AG08396 (cell line): ENCODE results near the gene ABCA2.

Experiments used
- DNase-seq: peaks from one replicate; pipeline ENCODE4 v3.0.0; 2012; ENCODE audit warnings: low spot score, mixed read lengths

The ABCA2 gene

GRCh38 chr9:136964171-136964689 lies 63.8 kb downstream of the ABCA2 start:
- DNase-seq = no peak

GRCh38 chr9:136963751-136964150 lies 64.3 kb downstream of the ABCA2 start:
- DNase-seq = no peak

DNA sequence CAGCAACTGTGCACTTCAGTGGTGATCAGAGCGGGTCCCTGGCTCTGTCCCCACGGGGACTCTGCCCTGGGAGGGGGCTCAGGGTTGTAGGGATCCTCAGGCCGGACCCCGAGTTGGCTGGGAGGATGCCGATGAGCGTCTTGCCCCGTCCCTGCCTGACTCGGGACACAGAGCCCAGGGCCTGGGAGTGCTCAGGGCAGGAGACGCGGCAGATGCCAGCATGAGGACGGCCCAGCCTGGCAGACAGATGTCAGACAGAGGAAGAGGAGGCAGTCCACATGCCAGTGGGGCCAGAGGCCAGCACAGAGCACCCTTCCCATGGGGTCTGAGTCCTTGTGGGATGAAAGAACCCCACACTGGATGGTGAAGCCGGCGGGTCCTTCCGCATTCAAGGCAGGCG lies 64.7 kb downstream of the ABCA2 start:
- no peak for DNase-seq

GRCh38 chr9:136962701-136963248 lies 65.3 kb downstream of the ABCA2 start:
- no peak for DNase-seq

DNA sequence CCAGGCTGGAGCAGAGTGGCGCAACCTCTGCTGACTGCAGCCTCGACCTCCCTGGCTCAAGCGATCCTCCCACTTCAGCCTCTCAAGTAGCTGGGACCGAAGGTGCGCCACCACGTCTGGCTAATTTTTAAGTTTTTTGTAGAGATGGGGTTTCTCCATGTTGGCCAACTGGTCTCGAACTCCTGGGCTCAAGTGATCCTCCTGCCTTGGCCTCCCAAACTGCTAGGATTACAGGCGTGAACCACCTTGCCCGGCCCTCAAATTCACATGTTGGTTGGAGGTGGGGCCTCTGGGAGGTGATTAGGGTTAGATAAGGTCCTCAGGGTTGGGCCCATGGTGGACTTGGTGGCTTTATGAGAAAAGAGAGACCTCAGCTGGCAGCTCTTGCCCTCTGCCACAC lies 65.9 kb downstream of the ABCA2 start:
- DNase-seq = no peak

DNA sequence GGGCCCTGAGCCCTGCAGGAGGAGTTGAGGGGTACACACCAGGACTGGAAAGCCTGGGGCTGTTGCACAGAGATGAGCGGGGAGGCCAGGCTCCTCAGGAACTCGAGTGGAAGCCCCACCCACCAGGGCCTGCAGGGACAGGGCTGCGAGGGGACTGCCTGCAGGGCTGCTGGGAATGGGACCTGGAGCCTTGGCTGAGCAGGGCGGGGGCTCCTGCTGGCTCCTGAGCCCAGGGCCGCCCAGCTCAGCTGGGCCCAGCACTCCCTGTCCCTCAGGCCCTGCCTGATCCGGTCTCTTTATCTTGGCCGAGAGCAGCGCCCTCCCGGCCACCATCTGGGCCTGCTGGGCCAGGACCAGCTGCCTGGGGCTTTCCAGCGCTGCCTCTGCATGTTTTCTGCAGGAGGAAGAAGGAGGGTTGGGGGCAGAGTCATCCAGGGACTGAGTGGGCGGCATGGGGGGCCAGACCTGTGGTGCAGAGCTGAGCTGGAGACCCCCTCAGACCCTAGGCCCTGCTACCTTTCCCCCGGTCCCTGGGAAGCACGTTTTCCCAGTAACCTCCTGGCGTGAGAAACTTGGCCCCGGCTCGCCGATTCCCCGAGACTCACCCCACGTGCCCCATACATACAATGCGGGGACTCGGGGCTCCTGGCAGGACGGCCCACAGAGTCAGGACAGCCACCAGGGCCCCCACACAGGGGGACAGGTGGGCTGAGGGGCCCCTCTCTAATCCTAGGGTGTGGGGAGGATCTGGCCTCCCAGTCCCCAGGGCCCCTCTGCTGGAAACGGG lies 66.6 kb downstream of the ABCA2 start:
- DNase-seq = no peak

DNA sequence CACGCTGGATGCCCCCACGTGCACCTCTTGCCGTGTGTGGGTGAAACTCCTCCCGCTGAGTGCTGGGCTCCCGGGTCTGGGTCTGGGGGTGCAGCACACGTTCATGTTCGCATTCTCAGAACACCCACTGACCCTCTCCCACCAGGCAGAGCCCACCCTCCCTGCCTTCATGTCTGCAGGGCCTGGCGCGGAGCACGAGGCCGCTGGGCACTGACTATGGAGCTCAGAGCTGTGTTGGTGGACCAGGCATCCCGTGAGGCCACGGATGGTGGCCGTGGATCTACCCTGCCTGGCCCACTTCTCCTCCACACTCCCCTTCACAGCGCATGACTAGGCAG lies 67.1 kb downstream of the ABCA2 start:
- DNase-seq = no peak

DNA sequence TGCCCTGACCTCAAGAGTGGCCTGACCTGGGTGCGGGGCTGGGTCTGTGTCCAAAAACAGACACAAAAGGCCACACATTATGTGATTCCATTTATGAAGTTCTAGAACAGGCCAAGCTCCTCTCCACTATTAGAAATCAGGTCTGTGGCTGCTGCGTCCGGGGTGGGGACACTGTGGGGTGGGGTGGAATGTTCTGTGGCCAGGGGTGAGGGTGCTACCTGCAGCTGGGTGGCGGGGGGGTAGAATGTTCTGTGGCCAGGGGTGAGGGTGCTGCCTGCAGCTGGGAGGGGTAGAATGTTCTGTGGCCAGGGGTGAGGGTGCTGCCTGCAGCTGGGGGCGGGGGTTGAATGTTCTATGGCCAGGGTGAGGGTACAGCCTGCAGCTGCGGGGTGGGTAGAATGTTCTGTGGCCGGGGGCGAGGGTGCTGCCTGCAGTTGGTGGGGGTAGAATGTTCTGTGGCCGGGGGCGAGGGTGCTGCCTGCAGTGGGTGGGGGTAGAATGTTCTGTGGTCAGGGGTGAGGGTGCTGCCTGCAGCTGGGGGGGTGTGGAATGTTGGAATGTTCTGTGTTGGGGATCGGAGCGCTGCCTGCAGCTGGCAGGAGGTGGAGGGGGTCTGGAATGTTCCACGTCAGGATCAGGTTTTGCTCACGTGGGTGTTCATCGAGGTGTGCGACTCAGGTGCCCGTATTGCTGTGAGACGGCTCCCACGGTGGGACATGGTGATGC lies 67.7 kb downstream of the ABCA2 start:
- no peak for DNase-seq

DNA sequence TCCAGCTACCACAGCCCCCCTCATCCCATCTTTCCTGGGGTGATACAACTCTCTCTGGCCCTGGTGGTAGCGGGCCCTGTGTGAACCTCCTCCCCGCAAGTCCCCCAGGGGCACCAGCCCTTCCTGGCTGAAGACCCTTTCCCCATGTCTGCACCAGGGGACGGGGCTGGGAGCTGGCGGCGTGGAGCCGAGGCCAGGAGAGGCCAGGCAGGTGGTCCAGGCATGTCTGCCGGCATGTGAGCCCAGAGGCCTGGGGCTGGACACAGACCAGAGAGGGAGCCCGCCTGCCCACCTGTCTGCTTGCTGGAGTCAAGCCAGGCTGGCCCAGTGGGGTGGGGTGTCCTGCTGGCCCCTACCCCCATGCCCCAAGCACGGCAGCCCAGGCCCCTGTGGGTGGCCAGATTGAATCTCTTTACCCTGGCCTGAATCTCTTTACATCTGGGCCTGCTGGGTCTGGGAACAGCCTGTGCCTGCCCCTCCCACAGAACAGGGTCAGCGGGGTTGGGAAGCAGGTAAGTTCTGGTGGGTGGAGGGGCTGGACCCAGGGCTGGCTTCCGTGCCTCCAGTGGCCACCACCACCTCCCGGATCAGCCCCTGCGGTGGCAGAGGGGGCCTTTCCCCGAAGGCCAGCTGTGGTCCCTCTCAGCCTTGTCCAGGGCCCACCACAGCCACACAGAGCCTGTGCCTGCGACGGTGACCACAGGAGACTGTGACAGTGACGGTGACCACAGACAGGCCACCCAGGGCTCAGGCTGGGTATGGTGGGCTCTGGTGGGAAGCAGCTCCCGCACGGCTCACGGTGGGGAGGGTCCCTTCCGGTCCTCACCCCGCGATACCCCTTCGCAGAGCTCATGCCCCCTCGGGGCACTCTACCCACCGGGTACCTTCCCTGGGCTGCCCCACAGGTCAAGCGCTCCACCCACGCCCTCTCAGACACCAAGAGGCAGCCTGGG lies 68.9 kb downstream of the ABCA2 start:
- DNase-seq = no peak

DNA sequence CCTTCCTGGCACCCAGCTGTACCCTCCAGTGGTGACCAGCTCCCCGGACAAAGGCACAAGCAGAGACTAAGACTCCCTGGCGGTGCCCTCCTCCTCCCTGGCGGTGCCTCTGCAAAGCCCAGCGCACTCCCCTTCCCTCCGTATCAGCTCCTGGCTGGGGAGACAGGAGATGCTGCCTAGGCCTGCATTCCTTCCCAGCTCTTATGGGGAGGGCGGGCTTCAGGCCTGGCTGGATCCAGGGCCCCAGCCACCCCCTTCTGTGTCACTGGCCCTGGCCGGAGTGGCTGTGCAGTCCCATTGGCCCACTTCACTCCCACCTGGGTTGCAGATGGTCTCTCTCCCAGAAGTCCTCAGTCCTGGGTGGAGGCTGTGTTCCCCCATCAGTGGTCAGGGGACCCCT lies 69.6 kb downstream of the ABCA2 start:
- no peak for DNase-seq

DNA sequence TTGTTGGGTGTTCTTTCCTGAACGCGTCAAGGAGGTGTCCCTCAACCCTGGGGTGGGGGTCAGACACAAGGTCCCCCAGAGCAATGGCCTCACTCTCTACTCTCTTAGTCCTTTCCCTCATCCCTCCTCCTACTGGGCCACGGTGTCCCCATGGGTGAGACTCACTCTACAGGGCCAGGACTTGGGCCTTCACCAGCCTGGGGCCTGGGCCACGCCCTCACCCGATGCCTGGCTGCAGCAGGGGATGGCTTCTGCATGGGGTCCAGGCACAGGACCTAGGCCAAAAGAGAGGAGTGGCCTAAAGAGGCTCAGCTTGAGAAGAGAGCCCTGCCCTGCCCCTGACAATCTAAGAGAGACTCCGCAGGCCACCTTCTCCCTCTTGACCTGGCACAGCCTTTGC lies 70.1 kb downstream of the ABCA2 start:
- DNase-seq = no peak

- no peak for DNase-seq
Measured at GRCh38 chr9:136957461-136957860, 70.6 kb downstream of the ABCA2 start.
